ENCODE measurements around the gene FYB2. TPM values are rescaled to one million over a fixed set of nuclear protein-coding genes. Genes with fewer than 3 reads are reported as not detected.

FYB2 gene
- total and polyA plus RNA-seq, 3 donors from 2014 or later: 1.9 to 4.2 (median 2.0) TPM

- TF ChIP-seq CTCF (IDR thresholded peaks at IDR 0.05) (no peak), POLR2A (IDR thresholded peaks at IDR 0.05) (no peak)
- Histone ChIP-seq H3K27ac (no peak overlapping the region), H3K36me3 (ENCODE audit: low read depth, missing control alignments) (no peaks in the 10 kb centered on the region), H3K27me3 (no peaks in the 10 kb centered on the region), H3K4me3 (no peak overlapping the region), H3K4me1 (no peaks in the 10 kb centered on the region), H3K9me3 (no peaks in the 10 kb centered on the region)
- 74 to 91% methylated on average over 2 of the region's 2 CpGs for WGBS, 2 donors
- DNase-seq: no peak
- intact Hi-C loops (cut with DNase I; ENCODE audit: low total_unique reads): no loop called here
These were observed 45.2 kb upstream of the FYB2 start for GRCh38 chr1:56864430-56864829.

- Histone ChIP-seq H3K4me1 (no peaks in the 10 kb centered on the region), H3K9me3 (no peaks in the 10 kb centered on the region), H3K36me3 (ENCODE audit: low read depth, missing control alignments) (no peaks in the 10 kb centered on the region), H3K4me3 (no peak overlapping the region), H3K27ac (no peak overlapping the region), H3K27me3 (no peaks in the 10 kb centered on the region)
- intact Hi-C loops (cut with DNase I; ENCODE audit: low total_unique reads): no loop called here
- no peak for DNase-seq
- WGBS, 2 donors: 87 to 91% methylated on average over 3 of the region's 3 CpGs
- no peak for TF ChIP-seq CTCF (IDR thresholded peaks at IDR 0.05)
- no peak for TF ChIP-seq POLR2A (IDR thresholded peaks at IDR 0.05)
These were observed 44.2 kb upstream of the FYB2 start for GRCh38 chr1:56863265-56863992.

- Histone ChIP-seq H3K27ac (no peak overlapping the region), H3K36me3 (ENCODE audit: low read depth, missing control alignments) (no peaks in the 10 kb centered on the region)
- intact Hi-C loops (cut with DNase I; ENCODE audit: low total_unique reads): no loop called here
These were observed 40.1 kb upstream of the FYB2 start for GRCh38 chr1:56859287-56859686.

GRCh38 chr1:56856186-56856585, 37.0 kb upstream of the FYB2 start:
- Histone ChIP-seq H3K4me3 (no peak overlapping the region), H3K36me3 (ENCODE audit: low read depth, missing control alignments) (no peaks in the 10 kb centered on the region), H3K9me3 (no peaks in the 10 kb centered on the region), H3K4me1 (no peaks in the 10 kb centered on the region), H3K27ac (no peak overlapping the region), H3K27me3 (no peaks in the 10 kb centered on the region)
- DNase-seq: no peak
- no peak for TF ChIP-seq CTCF (IDR thresholded peaks at IDR 0.05)
- no peak for TF ChIP-seq POLR2A (IDR thresholded peaks at IDR 0.05)
- intact Hi-C loops (cut with DNase I; ENCODE audit: low total_unique reads): no loop called here

More at GRCh38 chr1:56859287-56859686, 40.1 kb upstream of the FYB2 start:
- Histone ChIP-seq H3K9me3 (no peaks in the 10 kb centered on the region), H3K4me3 (no peak overlapping the region), H3K4me1 (no peaks in the 10 kb centered on the region), H3K27me3 (no peaks in the 10 kb centered on the region)
- TF ChIP-seq POLR2A (IDR thresholded peaks at IDR 0.05) (no peak), CTCF (IDR thresholded peaks at IDR 0.05) (no peak)
- DNase-seq: no peak

GRCh38 chr1:56855190-56855589, 36.0 kb upstream of the FYB2 start:
- 80 to 86% methylated on average over 1 of the region's 1 CpG for WGBS, 2 donors
- intact Hi-C loops (cut with DNase I; ENCODE audit: low total_unique reads): no loop called here

More at GRCh38 chr1:56855190-56855589, 36.0 kb upstream of the FYB2 start:
- H3K27me3 ChIP-seq: no peaks in the 10 kb centered on the region
- H3K27ac ChIP-seq: no peak overlapping the region
- no peaks in the 10 kb centered on the region for H3K9me3 ChIP-seq
- no peaks in the 10 kb centered on the region for H3K36me3 ChIP-seq (ENCODE audit: low read depth, missing control alignments)
- H3K4me1 ChIP-seq: no peaks in the 10 kb centered on the region
- H3K4me3 ChIP-seq: no peak overlapping the region
- TF ChIP-seq POLR2A (IDR thresholded peaks at IDR 0.05) (no peak), CTCF (IDR thresholded peaks at IDR 0.05) (no peak)
- no peak for DNase-seq
